ENCODE results near the gene FMN1. TPM values are rescaled to one million over a fixed set of nuclear protein-coding genes. Genes with fewer than 3 reads are reported as not detected.

Gene FMN1
- total and polyA plus RNA-seq, 2 of the 13 experiments (the other 11 are each of a cell fraction or from before 2014, with no cell fraction given): 0.20 to 0.60 TPM

GRCh38 chr15:33153548-33153947, 41.0 kb downstream of the FMN1 start (continued):
- TF ChIP-seq ZNF124 (CRISPR knock-in tag; IDR thresholded peaks at IDR 0.05) (no peak), ZNF792 (CRISPR knock-in tag; IDR thresholded peaks at IDR 0.05) (no peak), ZNF205 (CRISPR knock-in tag; IDR thresholded peaks at IDR 0.05) (no peak), IRF2 (CRISPR knock-in tag; IDR thresholded peaks at IDR 0.05) (no peak)

GRCh38 chr15:33152502-33153109, 41.9 kb downstream of the FMN1 start:
- ATAC-seq (no peak), DNase-seq (ENCODE audit: low spot score) (no peak), FAIRE-seq (no peak)
- no peak overlapping the region for H3K27ac ChIP-seq (ENCODE audit: extremely low read length, insufficient read depth, low read length)
- 0 out of 5 replicates have a peak, but pooled peaks cover 0 to 3% of the 10 kb centered on the region in 2 experiments for H3K27me3 ChIP-seq (ENCODE audit: control insufficient read depth in 1 of 2, insufficient read depth in 2 of 2, low read length in 2 of 2)
- H3K36me3 ChIP-seq (replicated peaks in 1 of 2; ENCODE audit: control insufficient read depth in 1 of 2, insufficient read depth in 2 of 2, low read length in 2 of 2): no peaks in the 10 kb centered on the region
- H3K4me1 ChIP-seq (ENCODE audit: insufficient read depth, low read length): no peaks in the 10 kb centered on the region
- H4K20me1 ChIP-seq (ENCODE audit: insufficient read depth, low read length): no peaks in the 10 kb centered on the region
- CTCF ChIA-PET (ENCODE audit: low intra/inter-chr PET ratio, low total read pairs): no interaction called here
- H3K9me3 ChIP-seq (ENCODE audit: low read length): no peaks in the 10 kb centered on the region
- H2AFZ ChIP-seq (ENCODE audit: low read length): no peak overlapping the region
- in situ Hi-C loops (cut with HindIII; ENCODE audit: extremely low pct_ligation_motif_present, low pct_unique_long_range_greater_than_20kb): loop anchor here (5.0 kb wide), 1 partner anchor 50 kb away; no protein-coding TSS in a partner anchor
- no peak overlapping the region for H3K9ac ChIP-seq (ENCODE audit: insufficient read depth, low read depth, low read length)
- BruUV-seq (replicated peaks): no TSS peak
- no peak for TF ChIP-seq IRF2 (CRISPR knock-in tag; IDR thresholded peaks at IDR 0.05)
- TF ChIP-seq SRSF9 (IDR thresholded peaks at IDR 0.05; ENCODE audit: borderline replicate concordance, insufficient read depth, low read depth, low read length, poor library complexity, severe bottlenecking): no peak
- TF ChIP-seq ZNF609 (CRISPR knock-in tag; IDR thresholded peaks at IDR 0.05; ENCODE audit: borderline replicate concordance): no peak
- TF ChIP-seq ZSCAN22 (CRISPR knock-in tag; IDR thresholded peaks at IDR 0.05): no peak
- TF ChIP-seq CREM (IDR thresholded peaks at IDR 0.05): no peak
- TF ChIP-seq CREM (CRISPR knock-in tag; IDR thresholded peaks at IDR 0.05): no peak
- no peak for TF ChIP-seq NCOA2 (CRISPR knock-in tag; IDR thresholded peaks at IDR 0.05)
- TF ChIP-seq SP5 (CRISPR knock-in tag; IDR thresholded peaks at IDR 0.05; ENCODE audit: borderline replicate concordance, low read depth): no peak
- TF ChIP-seq ZNF546 (CRISPR knock-in tag; conservative IDR thresholded peaks at IDR 0.05): no peak
- TF ChIP-seq ARID2 (CRISPR knock-in tag; IDR thresholded peaks at IDR 0.05; ENCODE audit: borderline replicate concordance): no peak
- TF ChIP-seq NFE2L1 (CRISPR knock-in tag; IDR thresholded peaks at IDR 0.05; ENCODE audit: borderline replicate concordance): no peak
- TF ChIP-seq ZNF567 (CRISPR knock-in tag; IDR thresholded peaks at IDR 0.05; ENCODE audit: borderline replicate concordance): no peak
- no peak for TF ChIP-seq TAF1 (CRISPR knock-in tag; IDR thresholded peaks at IDR 0.05)
- H3K79me2 ChIP-seq (ENCODE audit: insufficient read depth, low read length): no peaks in the 10 kb centered on the region
- WGBS (ENCODE audit: low lambda C conversion rate): 17% methylated on average over 5 of the region's 5 CpGs
- H3K4me2 ChIP-seq (ENCODE audit: low read depth, low read length): no peak overlapping the region
- intact Hi-C loops (cut with micrococcal nuclease; ENCODE audit: unreplicated experiment): no loop called here
- POLR2A ChIA-PET: no interaction called here
- H3K4me3 ChIP-seq (replicated peaks in 1 of 3; ENCODE audit: insufficient read depth in 1 of 3, low read depth in 2 of 3, low read length in 3 of 3): no peak overlapping the region

Measured in HepG2 (cell line).